Keratinocyte (primary cell): Measurements from ENCODE around the gene OR2V2. TPM values are rescaled to one million over a fixed set of nuclear protein-coding genes. Genes with fewer than 3 reads are reported as not detected.
A peak's percentile ranks its signal among the peaks of the same experiment; 100 is the strongest.
"Not testable (repeated sequence)": the region's sequence is repeated elsewhere in the genome, so short reads cannot be mapped to it uniquely, and the experiment has no call there.

Experiments used
- DNase-seq: peaks from one replicate; pipeline ENCODE4 v3.0.0-alpha.2; 2011; ENCODE audit warnings: low read depth, missing footprints, low spot score
- FAIRE-seq: peaks from 2 replicates; lab custom pipeline; 2011; peaks lifted over from hg19 to GRCh38; lab: Jason Lieb, UNC
- H2AFZ ChIP-seq: 2 replicates; pipeline ENCODE4 v1.6.0; 2012; ENCODE audit warnings: low read length, control low read depth, inconsistent platforms; ENCODE audit not compliant: control insufficient read depth
- H3K27ac ChIP-seq: 2 replicates; pipeline ENCODE4 v1.5.1; 2011; ENCODE audit warnings: low read length; ENCODE audit not compliant: control insufficient read depth, insufficient read depth
- H3K27me3 ChIP-seq: 3 replicates; pipeline ENCODE4 v1.6.0; 2011; ENCODE audit warnings: low read length; ENCODE audit not compliant: control insufficient read depth, insufficient read depth; ENCODE audit errors: extremely low read depth
- H3K36me3 ChIP-seq, 2 experiments: 2 replicates in 1 of 2; 3 replicates in 1 of 2; pipeline ENCODE4 v1.5.1; 2011; ENCODE audit warnings: low read length in 2 of 2, mild to moderate bottlenecking in 1 of 2; ENCODE audit not compliant: control insufficient read depth in 2 of 2, insufficient read depth in 2 of 2; ENCODE audit errors: extremely low read depth in 1 of 2
- H3K4me1 ChIP-seq: 3 replicates; pipeline ENCODE4 v1.5.1; 2011; ENCODE audit warnings: low read length; ENCODE audit not compliant: control insufficient read depth, insufficient read depth; ENCODE audit errors: extremely low read depth
- H3K4me2 ChIP-seq: 3 replicates; pipeline ENCODE4 v1.6.0; 2011; ENCODE audit warnings: low read depth, low read length; ENCODE audit not compliant: control insufficient read depth, insufficient read depth; ENCODE audit errors: extremely low read depth
- H3K4me3 ChIP-seq, 3 experiments: fragments of 200-600 bp in 1 of 3; sonication (generic) in 1 of 3; 2 replicates in 2 of 3; 3 replicates in 1 of 3; pipeline ENCODE4 v1.5.1; 2011 to 2016; ENCODE audit warnings: low read length in 3 of 3, mild to moderate bottlenecking in 3 of 3, control low read depth in 2 of 3, inconsistent platforms in 1 of 3, low read depth in 1 of 3, mixed read lengths in 1 of 3, mixed run types in 1 of 3, moderate library complexity in 1 of 3; ENCODE audit not compliant: control insufficient read depth in 2 of 3, insufficient read depth in 2 of 3; ENCODE audit errors: extremely low read depth in 1 of 3
- H3K79me2 ChIP-seq: 2 replicates; pipeline ENCODE4 v1.6.0; 2012; ENCODE audit warnings: low read length; ENCODE audit not compliant: control insufficient read depth, insufficient read depth
- H3K9ac ChIP-seq: 3 replicates; pipeline ENCODE4 v1.6.0; 2011; ENCODE audit warnings: low read length; ENCODE audit not compliant: control insufficient read depth, insufficient read depth; ENCODE audit errors: extremely low read depth
- H3K9me1 ChIP-seq: 3 replicates; pipeline ENCODE4 v1.6.0; 2011; ENCODE audit warnings: low read length; ENCODE audit not compliant: control insufficient read depth, insufficient read depth; ENCODE audit errors: extremely low read depth
- H3K9me3 ChIP-seq: 2 replicates; pipeline ENCODE4 v1.5.1; 2012; ENCODE audit warnings: low read depth, low read length; ENCODE audit not compliant: control insufficient read depth
- H4K20me1 ChIP-seq: 3 replicates; pipeline ENCODE4 v1.6.0; 2011; ENCODE audit warnings: low read length; ENCODE audit not compliant: control insufficient read depth, insufficient read depth; ENCODE audit errors: extremely low read depth
- EZH2 ChIP-seq: IDR thresholded peaks from one replicate; pipeline ENCODE4 v1.6.1; 2012; ENCODE audit warnings: inconsistent platforms, mild to moderate bottlenecking, low read length, moderate library complexity
- dilution Hi-C: fragments of 300-500 bp; cut with MboI; formaldehyde crosslinking; loops from one replicate; pipeline ENCODE4 v1.7.0; 2020; ENCODE audit warnings: low sequenced_read_pairs; ENCODE audit not compliant: extremely low pct_ligation_motif_present
- polyA plus RNA-seq, 5 experiments: library from polyadenylated mRNA; depleted of rRNA in 3 of 5; stranded (reverse) in 3 of 5; stranded (forward) in 1 of 5; unstranded in 1 of 5; fragments of >200 nt; gene quantifications; 1 replicate in 1 of 5; 2 replicates in 3 of 5; 3 replicates in 1 of 5; pipeline versions ENCODE4 v1.2.1 to v1.2.3, GENCODE V29; 2011 to 2012; ENCODE audit warnings: missing spikeins in 2 of 5, low read depth in 1 of 5, low replicate concordance in 1 of 5
- TF ChIP-seq, protein P1 (sequence below), 3 experiments: IDR thresholded peaks in 1 of 3; conservative IDR thresholded peaks in 1 of 3; optimal IDR thresholded peaks in 1 of 3; 2 replicates in 2 of 3; 3 replicates in 1 of 3; pipeline versions ENCODE3 to v1.5.1; 2011; ENCODE audit warnings: low read length in 3 of 3, mild to moderate bottlenecking in 3 of 3, moderate library complexity in 2 of 3, control low read depth in 1 of 3, inconsistent platforms in 1 of 3; ENCODE audit not compliant: insufficient read depth in 2 of 3; ENCODE audit errors: extremely low read depth in 1 of 3

Gene OR2V2
- polyA plus RNA-seq, 1 donor (not counting 4 experiments of a cell fraction or from before 2014, with no cell fraction given) = not detected

DNA sequence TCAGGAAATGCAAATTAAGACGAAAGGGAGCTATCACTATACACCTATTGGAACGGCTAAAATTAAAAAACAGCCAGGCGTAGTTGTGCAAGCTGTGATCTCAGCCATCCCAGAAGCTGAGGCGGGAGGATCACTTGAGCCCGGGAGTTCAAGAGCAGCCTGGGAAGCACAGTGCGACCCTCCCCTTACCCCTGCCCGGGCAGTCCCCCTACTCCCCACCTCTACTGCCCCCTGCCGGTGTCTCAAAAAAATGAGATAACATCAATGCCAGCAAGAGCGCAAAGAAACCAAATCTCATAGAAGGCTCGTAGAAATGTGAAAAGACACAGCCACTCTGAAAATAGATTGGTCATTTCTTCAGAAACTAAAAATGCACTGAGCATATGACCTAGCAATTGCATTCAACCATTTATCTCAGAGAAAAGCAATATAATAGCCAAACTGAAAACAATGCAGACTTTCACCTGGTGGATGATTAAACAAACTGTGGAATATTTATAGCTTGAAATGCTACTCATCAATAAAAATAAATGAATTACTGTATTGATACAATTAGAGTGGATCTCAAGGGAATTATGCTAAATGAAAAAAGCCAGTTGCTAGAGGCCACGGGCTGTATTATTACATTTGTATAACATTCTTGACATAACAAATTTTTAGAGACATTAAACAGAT lies 20.6 kb downstream of the OR2V2 start:
- H3K27ac ChIP-seq = no peak overlapping the region
- H3K27me3 ChIP-seq = no peaks in the 10 kb centered on the region
- no peaks in the 10 kb centered on the region for H3K9me3 ChIP-seq
- DNase-seq (no peak), FAIRE-seq (no peak)
- dilution Hi-C loops = no loop called here
- no peaks in the 10 kb centered on the region for H4K20me1 ChIP-seq
- no peaks in the 10 kb centered on the region for H3K9me1 ChIP-seq
- no peak overlapping the region for H3K9ac ChIP-seq
- peaks cover 8% of the 10 kb centered on the region for H3K4me1 ChIP-seq
- TF ChIP-seq, protein P1, sequence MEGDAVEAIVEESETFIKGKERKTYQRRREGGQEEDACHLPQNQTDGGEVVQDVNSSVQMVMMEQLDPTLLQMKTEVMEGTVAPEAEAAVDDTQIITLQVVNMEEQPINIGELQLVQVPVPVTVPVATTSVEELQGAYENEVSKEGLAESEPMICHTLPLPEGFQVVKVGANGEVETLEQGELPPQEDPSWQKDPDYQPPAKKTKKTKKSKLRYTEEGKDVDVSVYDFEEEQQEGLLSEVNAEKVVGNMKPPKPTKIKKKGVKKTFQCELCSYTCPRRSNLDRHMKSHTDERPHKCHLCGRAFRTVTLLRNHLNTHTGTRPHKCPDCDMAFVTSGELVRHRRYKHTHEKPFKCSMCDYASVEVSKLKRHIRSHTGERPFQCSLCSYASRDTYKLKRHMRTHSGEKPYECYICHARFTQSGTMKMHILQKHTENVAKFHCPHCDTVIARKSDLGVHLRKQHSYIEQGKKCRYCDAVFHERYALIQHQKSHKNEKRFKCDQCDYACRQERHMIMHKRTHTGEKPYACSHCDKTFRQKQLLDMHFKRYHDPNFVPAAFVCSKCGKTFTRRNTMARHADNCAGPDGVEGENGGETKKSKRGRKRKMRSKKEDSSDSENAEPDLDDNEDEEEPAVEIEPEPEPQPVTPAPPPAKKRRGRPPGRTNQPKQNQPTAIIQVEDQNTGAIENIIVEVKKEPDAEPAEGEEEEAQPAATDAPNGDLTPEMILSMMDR (optimal IDR thresholded peaks at IDR 0.05 in 1 of 3, IDR thresholded peaks at IDR 0.05 in 1 of 3, conservative IDR thresholded peaks at IDR 0.05 in 1 of 3; ENCODE audit: extremely low read depth in 1 of 3, insufficient read depth in 2 of 3, low read length in 3 of 3) = peak; percentile 50 to 54 (median 51)
- TF ChIP-seq EZH2 = no peak
- no peaks in the 10 kb centered on the region for H3K79me2 ChIP-seq
- H3K4me3 ChIP-seq = no peak overlapping the region
- no peaks in the 10 kb centered on the region for H3K36me3 ChIP-seq
- peak overlapping the region; percentile 52 for H3K4me2 ChIP-seq
- H2AFZ ChIP-seq = no peak overlapping the region

DNA sequence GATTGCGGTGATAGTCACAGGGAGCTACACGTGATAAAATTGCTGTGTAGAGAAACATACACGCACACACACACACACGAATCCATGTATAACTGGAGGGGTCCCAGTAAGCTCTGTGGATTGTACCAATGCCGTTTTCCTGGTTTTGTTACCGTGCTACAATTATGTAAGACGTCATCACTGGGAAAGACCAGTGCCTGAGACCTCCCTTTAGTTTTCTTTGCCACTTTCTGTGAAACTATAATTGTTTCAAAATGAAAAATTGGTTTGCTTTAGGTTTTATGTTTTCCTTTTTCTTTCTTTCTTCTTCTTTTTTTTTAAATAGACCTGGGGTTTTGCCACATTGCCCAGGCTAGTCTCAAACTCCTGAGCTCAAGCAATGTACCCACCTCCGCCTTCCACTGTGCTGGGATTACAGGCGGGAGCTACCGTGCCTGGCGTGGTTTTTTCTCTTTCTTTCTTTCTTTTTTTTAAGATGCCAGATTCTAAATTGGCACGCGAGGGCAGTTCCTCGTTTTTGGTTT lies 21.3 kb downstream of the OR2V2 start:
- dilution Hi-C loops = no loop called here
- Histone ChIP-seq H3K4me3 (no peak overlapping the region), H3K27ac (no peak overlapping the region), H4K20me1 (no peaks in the 10 kb centered on the region), H3K27me3 (no peaks in the 10 kb centered on the region), H3K79me2 (no peaks in the 10 kb centered on the region), H3K36me3 (no peaks in the 10 kb centered on the region), H3K9me1 (no peaks in the 10 kb centered on the region), H2AFZ (no peak overlapping the region), H3K4me2 (peak overlapping the region; percentile 52), H3K4me1 (peaks cover 8% of the 10 kb centered on the region), H3K9me3 (no peaks in the 10 kb centered on the region), H3K9ac (no peak overlapping the region)
- no peak for FAIRE-seq
- TF ChIP-seq, protein P1 (optimal IDR thresholded peaks at IDR 0.05 in 1 of 3, IDR thresholded peaks at IDR 0.05 in 1 of 3, conservative IDR thresholded peaks at IDR 0.05 in 1 of 3; ENCODE audit: extremely low read depth in 1 of 3, insufficient read depth in 2 of 3, low read length in 3 of 3) = no peak
- TF ChIP-seq EZH2 = no peak
- DNase-seq = no peak

DNA sequence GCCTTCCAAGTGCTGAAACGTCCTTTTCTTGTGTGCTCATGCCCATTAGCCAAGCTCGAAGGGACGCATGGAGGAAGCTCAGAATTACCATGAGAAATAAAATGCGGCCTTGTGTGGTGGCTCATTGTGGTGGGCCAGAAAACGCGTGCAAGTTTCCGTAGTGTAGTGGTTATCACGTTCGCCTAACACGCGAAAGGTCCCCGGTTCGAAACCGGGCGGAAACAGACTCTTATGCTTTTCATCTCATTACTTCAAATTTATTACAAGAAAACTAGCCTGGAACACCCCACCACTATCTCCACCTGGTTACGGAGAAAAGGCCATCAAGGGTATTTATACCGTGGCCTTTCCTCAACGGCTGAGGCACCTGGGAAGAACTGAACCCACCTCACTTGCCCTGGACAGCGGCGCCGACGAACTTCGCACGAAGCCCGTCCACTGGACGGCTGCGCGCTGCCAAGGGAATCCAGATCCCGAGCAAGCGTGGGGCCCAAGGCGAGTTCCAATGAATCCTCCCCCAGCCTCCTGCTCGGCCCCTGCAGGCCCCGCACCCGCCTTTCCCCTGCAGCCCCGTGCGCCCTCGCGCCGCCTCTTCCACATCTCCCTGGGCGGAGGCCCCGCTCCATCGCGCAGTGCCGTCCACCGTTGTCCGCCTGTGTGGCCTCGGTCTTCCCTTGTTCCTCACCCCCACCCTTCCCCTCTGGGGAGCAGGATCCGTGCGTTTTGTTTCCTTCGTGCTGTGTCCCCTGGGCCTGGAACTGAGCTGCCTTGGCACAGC lies 22.3 kb downstream of the OR2V2 start:
- H3K27me3 ChIP-seq, H3K9me3 ChIP-seq, DNase-seq, dilution Hi-C loops, H3K4me1 ChIP-seq, H3K27ac ChIP-seq, H4K20me1 ChIP-seq, H3K9me1 ChIP-seq, H3K36me3 ChIP-seq, H3K79me2 ChIP-seq: not testable (repeated sequence)
- peak overlapping the region; percentile 37 to 62 (median 48) for H3K4me3 ChIP-seq
- peak overlapping the region; percentile 31 for H3K9ac ChIP-seq
- H3K4me2 ChIP-seq = peak overlapping the region; percentile 81
- peak overlapping the region; percentile 87 for H2AFZ ChIP-seq
- peak; percentile 81 for FAIRE-seq
